C4-2B (cell line): ENCODE results near the gene LOXL4.
A peak's percentile ranks its signal among the peaks of the same experiment; 100 is the strongest.

ENCODE experiments used
- H3K27ac ChIP-seq: fragments of 450-650 bp; 2 replicates; pipeline ENCODE4 v1.5.1; 2017
- ZFX ChIP-seq: fragments of 450-650 bp; IDR thresholded peaks from 2 replicates; pipeline ENCODE4 v1.6.1; 2017
- TF ChIP-seq, protein P1 (sequence below): fragments of 450-650 bp; conservative IDR thresholded peaks from 2 replicates; pipeline ENCODE4 v1.5.1; 2017; ENCODE audit warnings: mild to moderate bottlenecking

Gene LOXL4

GRCh38 chr10:98262571-98262970, 5.4 kb downstream of the LOXL4 start:
- no peak overlapping the region for H3K27ac ChIP-seq
- TF ChIP-seq, protein P1, sequence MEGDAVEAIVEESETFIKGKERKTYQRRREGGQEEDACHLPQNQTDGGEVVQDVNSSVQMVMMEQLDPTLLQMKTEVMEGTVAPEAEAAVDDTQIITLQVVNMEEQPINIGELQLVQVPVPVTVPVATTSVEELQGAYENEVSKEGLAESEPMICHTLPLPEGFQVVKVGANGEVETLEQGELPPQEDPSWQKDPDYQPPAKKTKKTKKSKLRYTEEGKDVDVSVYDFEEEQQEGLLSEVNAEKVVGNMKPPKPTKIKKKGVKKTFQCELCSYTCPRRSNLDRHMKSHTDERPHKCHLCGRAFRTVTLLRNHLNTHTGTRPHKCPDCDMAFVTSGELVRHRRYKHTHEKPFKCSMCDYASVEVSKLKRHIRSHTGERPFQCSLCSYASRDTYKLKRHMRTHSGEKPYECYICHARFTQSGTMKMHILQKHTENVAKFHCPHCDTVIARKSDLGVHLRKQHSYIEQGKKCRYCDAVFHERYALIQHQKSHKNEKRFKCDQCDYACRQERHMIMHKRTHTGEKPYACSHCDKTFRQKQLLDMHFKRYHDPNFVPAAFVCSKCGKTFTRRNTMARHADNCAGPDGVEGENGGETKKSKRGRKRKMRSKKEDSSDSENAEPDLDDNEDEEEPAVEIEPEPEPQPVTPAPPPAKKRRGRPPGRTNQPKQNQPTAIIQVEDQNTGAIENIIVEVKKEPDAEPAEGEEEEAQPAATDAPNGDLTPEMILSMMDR = peak; percentile 83
- TF ChIP-seq ZFX = no peak

DNA sequence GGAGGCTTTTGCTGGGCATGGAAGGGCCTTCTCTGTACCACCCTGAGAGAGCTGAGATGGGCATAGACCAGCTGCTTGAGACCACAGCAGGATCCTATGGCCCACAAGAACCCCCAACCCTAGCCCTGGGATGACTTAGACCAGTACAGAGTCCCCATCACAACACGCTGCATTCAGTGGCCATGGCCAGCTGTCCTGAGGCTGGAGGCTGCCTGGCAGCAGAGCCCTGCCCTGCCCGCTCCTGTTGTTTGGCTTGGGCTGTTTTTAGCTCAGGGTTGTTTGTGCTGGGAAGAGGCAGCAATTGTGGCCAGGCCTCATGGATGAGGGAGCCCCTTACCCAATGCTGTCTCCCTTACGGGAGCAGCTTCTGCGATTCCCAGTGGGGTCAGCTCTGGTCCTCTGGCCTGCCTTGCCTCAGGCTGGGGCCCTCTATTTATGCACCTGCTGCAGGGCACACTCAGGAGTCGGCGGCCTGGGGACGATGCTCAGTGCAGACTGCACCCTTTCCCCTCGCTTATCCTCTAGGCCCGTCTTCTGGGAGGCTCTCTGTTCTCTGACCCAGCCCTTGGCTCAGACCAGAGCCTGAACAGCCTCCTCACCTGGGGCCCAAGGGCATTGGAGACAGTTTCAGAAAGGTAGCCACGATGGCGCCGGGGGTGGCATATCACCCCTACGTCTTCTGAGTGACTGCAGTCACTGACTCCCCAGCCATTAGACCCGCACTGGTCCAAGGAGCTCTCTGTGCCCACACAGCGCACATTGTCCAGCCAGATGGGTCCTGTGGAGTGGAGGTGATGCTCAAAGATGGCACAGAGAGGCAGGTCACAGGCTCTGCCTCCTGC, 6.3 kb downstream of the LOXL4 start:
- TF ChIP-seq, protein P1 = no peak
- TF ChIP-seq ZFX = no peak

DNA sequence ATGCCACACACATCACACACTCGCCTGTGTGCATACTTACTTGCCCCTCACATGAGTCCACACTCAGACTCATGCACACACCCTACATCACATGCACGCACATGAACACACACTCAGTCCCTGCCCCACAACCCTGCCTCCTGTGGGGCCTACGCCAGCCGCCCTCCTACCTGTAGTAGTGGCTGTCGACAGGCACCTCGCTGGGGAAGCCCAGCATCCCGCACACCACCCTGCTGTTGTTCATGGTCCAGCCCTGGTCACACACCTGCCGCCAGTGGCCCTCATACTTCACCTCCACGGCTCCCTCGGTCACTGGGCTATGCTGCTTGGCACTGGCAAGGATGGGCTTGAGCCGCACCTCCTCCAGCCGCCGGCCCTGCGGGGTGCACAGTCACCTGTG, 7.2 kb downstream of the LOXL4 start:
- TF ChIP-seq ZFX = no peak; the same call in 1 of the 2 replicates
- TF ChIP-seq, protein P1 = no peak
- no peak overlapping the region for H3K27ac ChIP-seq

More for the DNA sequence above, 6.3 kb downstream of the LOXL4 start:
- H3K27ac ChIP-seq = no peak overlapping the region

DNA sequence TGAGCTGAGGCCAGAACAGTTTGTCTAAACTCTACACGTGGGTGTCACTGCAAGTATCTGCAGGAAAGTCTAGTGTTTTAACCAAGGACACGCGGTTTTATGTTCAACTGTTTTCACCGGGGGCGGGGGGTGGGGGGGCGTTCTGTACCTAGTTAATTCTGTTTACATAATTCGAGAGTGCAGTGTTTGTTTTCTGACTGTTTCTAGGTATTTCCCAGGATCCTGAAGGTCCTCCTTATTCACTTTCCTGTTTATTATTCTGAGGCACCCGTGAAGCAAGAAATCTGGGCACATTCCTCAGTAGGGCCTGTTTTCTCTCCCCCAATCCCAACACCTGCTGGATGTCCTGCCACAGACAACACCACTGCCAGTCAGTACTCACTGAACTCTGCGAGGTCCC, 7.6 kb downstream of the LOXL4 start:
- H3K27ac ChIP-seq = no peak overlapping the region

DNA sequence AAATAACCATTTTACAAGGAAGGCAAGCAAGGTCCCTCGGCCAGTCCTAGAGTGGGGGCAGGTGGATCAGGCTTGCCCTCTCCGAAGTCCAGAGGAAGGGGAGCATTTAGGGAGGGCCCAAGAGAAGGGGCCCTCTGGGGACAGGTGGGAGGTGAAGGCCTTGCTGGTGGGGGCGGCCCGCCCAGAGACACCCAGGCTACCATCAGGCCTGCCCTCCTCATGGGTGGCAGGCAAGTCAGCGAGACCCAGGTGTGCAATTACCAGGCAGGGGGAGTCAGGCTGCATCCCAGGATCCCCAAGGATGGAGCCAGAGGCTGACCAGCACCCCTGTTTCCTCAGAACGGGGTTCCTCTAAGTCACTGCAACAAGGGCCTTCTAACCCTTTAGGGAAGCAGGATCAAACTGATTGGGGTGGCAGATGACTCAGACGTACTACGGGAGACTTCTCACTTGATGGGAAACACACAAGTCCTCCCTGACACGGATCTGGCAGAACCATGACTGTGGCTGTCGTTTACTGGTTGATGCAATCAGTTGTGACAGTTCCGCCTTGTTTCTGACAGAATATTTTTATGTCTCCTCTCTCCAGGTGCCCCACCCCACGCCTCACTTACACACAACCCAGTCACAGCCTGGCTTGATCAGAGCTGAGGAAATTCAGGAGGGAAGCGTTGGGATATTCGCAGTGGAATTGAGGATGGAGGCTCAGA, 8.2 kb downstream of the LOXL4 start:
- TF ChIP-seq, protein P1 = no peak
- no peak for TF ChIP-seq ZFX
- no peak overlapping the region for H3K27ac ChIP-seq

More for the DNA sequence above, 7.6 kb downstream of the LOXL4 start:
- TF ChIP-seq, protein P1 = no peak
- no peak for TF ChIP-seq ZFX

DNA sequence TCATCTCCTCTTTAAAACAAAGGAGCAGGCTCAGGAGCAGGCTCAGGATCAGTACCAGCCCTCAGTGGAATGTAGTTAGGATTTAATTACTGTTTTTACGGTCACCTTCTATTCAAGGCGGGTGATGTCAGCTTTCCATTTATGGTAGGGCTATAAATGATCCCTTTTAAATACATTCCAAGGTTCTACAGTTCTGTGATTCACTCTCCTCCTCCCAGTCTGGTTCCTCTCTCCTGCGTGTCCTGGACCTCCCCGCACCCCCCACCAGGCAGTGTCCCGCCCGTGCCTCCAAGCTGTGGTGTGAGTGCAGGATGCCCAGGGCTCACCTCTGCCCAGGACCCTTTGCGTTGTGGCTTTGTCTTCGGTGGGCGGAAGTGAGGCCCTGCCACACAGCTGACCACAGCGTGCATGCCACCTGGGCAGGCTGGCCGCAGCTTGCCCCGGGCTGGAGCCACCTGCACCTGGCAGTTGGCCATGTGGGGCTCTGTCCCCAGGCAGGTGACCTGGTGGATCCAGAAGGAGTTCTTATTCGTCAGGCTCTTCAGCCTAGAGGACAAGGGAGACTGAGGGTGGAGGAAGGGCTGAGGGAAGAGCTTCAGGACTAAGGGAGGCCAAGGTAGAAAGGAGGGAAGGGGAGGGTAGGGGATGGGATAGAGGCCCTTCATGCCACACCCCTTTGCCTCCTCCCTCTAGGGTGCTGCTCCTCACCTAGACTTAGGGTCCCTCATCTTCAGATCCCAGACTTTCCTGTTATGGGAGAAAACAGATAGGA, 9.1 kb downstream of the LOXL4 start:
- no peak for TF ChIP-seq ZFX
- TF ChIP-seq, protein P1 = no peak
- H3K27ac ChIP-seq = no peak overlapping the region
